Measurements from ENCODE around the gene PLEKHA7. TPM values are rescaled to one million over a fixed set of nuclear protein-coding genes. Genes with fewer than 3 reads are reported as not detected.

The PLEKHA7 gene
- total and polyA plus RNA-seq, 2 of the 4 experiments (the other 2 are of a cell fraction), result 0.12 TPM; not detected in 1

DNA sequence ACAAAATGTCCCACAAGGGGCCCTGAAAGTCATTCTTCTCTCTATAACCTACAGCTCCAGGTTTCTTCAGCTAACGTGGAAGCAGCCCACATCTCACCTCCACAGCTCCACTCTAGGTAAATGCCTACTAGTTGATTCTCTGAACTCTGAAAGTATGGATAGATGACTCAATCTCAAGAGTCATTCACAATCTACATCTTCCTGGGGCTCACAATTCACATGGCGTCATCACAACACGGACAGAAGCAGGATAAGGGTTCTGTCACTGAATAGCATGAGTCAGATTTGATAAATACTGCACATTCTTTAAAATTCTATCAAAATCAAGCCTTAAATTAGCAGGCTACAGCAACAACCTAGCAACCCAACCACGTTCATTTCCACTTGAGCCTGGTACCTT lies 96.3 kb downstream of the PLEKHA7 start:
- ATAC-seq (ENCODE audit: low read depth) (no peak), DNase-seq (no peak)
- Histone ChIP-seq H3K4me2 (ENCODE audit: low read depth, low read length) (no peak overlapping the region), H2BK15ac (ENCODE audit: low read depth, low read length) (no peak overlapping the region), H4K5ac (ENCODE audit: low read depth, low read length) (no peak overlapping the region), H2AK5ac (ENCODE audit: low read depth, low read length) (no peak overlapping the region), H3K9me3 (ENCODE audit: control insufficient read depth, insufficient read depth, low read length) (no peaks in the 10 kb centered on the region), H3K4me3 (ENCODE audit: insufficient read depth, low read depth, low read length) (no peak overlapping the region), H4K91ac (ENCODE audit: insufficient read depth, low read depth, low read length) (no peak overlapping the region), H3K27me3 (ENCODE audit: control insufficient read depth, insufficient read depth, low read length) (peaks cover 17% of the 10 kb centered on the region), H3K4me1 (ENCODE audit: control insufficient read depth, insufficient read depth, low read length) (no peaks in the 10 kb centered on the region), H3K14ac (replicated peaks; ENCODE audit: low read depth, low read length) (no peak overlapping the region), H2BK120ac (ENCODE audit: low read depth, low read length) (no peak overlapping the region), H4K20me1 (ENCODE audit: insufficient read depth, low read length) (no peaks in the 10 kb centered on the region), H3K23ac (ENCODE audit: low read depth, low read length) (no peak overlapping the region), H2BK20ac (ENCODE audit: low read depth, low read length) (no peak overlapping the region), H3K18ac (ENCODE audit: low read depth, low read length) (no peak overlapping the region), H3K9ac (ENCODE audit: low read depth, low read length) (no peak overlapping the region), H3K9me1 (ENCODE audit: insufficient read depth, low read length) (no peaks in the 10 kb centered on the region), H3K56ac (ENCODE audit: extremely low read depth, insufficient read depth, low read length) (no peak overlapping the region), H4K8ac (ENCODE audit: low read depth in 2 of 2, low read length in 2 of 2) (no peak overlapping the region), H3K27ac (ENCODE audit: insufficient read depth, low read length) (no peak overlapping the region), H3K36me3 (ENCODE audit: control insufficient read depth, insufficient read depth, low read length) (no peaks in the 10 kb centered on the region), H2AK9ac (replicated peaks; ENCODE audit: low read depth, low read length, poor library complexity) (no peak overlapping the region), H3K4ac (ENCODE audit: low read depth, low read length) (no peak overlapping the region), H2AFZ (replicated peaks; ENCODE audit: low read length, poor library complexity) (no peak overlapping the region), H3K79me1 (ENCODE audit: low read depth in 1 of 2, low read length in 2 of 2) (no peaks in the 10 kb centered on the region), H2BK5ac (ENCODE audit: low read depth, low read length, poor library complexity, severe bottlenecking) (no peak overlapping the region)
- POLR2A ChIA-PET (ENCODE audit: unreplicated experiment), result no interaction called here
- WGBS, 2 experiments (ENCODE audit: extremely low coverage in 2 of 2, insufficient read length in 1 of 2), result no CpG with 5 or more reads among the region's 4 CpGs
- TF ChIP-seq, protein P1, sequence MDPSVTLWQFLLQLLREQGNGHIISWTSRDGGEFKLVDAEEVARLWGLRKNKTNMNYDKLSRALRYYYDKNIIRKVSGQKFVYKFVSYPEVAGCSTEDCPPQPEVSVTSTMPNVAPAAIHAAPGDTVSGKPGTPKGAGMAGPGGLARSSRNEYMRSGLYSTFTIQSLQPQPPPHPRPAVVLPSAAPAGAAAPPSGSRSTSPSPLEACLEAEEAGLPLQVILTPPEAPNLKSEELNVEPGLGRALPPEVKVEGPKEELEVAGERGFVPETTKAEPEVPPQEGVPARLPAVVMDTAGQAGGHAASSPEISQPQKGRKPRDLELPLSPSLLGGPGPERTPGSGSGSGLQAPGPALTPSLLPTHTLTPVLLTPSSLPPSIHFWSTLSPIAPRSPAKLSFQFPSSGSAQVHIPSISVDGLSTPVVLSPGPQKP (IDR thresholded peaks at IDR 0.05; ENCODE audit: borderline replicate concordance, low read depth, low read length), result no peak
- no peak for TF ChIP-seq BHLHE40 (IDR thresholded peaks at IDR 0.05; ENCODE audit: low read depth, low read length)
- no peak for TF ChIP-seq CEBPB (IDR thresholded peaks at IDR 0.05; ENCODE audit: low read depth, low read length)
- no peak for TF ChIP-seq NFE2L2 (IDR thresholded peaks at IDR 0.05; ENCODE audit: low read depth, low read length)
- TF ChIP-seq MAZ (IDR thresholded peaks at IDR 0.05; ENCODE audit: borderline replicate concordance, low read depth, low read length), result no peak
- TF ChIP-seq, protein P2, sequence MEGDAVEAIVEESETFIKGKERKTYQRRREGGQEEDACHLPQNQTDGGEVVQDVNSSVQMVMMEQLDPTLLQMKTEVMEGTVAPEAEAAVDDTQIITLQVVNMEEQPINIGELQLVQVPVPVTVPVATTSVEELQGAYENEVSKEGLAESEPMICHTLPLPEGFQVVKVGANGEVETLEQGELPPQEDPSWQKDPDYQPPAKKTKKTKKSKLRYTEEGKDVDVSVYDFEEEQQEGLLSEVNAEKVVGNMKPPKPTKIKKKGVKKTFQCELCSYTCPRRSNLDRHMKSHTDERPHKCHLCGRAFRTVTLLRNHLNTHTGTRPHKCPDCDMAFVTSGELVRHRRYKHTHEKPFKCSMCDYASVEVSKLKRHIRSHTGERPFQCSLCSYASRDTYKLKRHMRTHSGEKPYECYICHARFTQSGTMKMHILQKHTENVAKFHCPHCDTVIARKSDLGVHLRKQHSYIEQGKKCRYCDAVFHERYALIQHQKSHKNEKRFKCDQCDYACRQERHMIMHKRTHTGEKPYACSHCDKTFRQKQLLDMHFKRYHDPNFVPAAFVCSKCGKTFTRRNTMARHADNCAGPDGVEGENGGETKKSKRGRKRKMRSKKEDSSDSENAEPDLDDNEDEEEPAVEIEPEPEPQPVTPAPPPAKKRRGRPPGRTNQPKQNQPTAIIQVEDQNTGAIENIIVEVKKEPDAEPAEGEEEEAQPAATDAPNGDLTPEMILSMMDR (conservative IDR thresholded peaks at IDR 0.05; ENCODE audit: low read depth, low read length), result no peak
- TF ChIP-seq FOS (IDR thresholded peaks at IDR 0.05; ENCODE audit: low read depth, low read length), result no peak
- no peak for TF ChIP-seq SMC3 (IDR thresholded peaks at IDR 0.05; ENCODE audit: low read depth, low read length)
- TF ChIP-seq, protein P3, sequence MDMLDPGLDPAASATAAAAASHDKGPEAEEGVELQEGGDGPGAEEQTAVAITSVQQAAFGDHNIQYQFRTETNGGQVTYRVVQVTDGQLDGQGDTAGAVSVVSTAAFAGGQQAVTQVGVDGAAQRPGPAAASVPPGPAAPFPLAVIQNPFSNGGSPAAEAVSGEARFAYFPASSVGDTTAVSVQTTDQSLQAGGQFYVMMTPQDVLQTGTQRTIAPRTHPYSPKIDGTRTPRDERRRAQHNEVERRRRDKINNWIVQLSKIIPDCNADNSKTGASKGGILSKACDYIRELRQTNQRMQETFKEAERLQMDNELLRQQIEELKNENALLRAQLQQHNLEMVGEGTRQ (IDR thresholded peaks at IDR 0.05; ENCODE audit: low read depth, low read length), result no peak
- TF ChIP-seq RCOR1 (IDR thresholded peaks at IDR 0.05; ENCODE audit: insufficient replicate concordance, low read length), result no peak
- TF ChIP-seq RAD21 (IDR thresholded peaks at IDR 0.05; ENCODE audit: low read length), result no peak
- no peak for TF ChIP-seq RFX5 (IDR thresholded peaks at IDR 0.05; ENCODE audit: low read depth, low read length)
- no peak for TF ChIP-seq POLR2A (IDR thresholded peaks at IDR 0.05; ENCODE audit: low read depth, low read length)
- CTCF ChIA-PET, result no interaction called here
- intact Hi-C loops (cut with micrococcal nuclease) (no loop called here), in situ Hi-C loops (cut with MboI; ENCODE audit: low sequenced_read_pairs) (no loop called here), dilution Hi-C loops (cut with HindIII; ENCODE audit: low sequenced_read_pairs, unreplicated experiment) (no loop called here)
- no TSS peak for BruUV-seq (replicated peaks)
